Esophagus mucosa (tissue), 1 donor: ENCODE measurements around the gene MAST2. TPM values are rescaled to one million over a fixed set of nuclear protein-coding genes. Genes with fewer than 3 reads are reported as not detected.
"Not testable (repeated sequence)": the region's sequence is repeated elsewhere in the genome, so short reads cannot be mapped to it uniquely, and the experiment has no call there.

Experiments
- ATAC-seq: fragments of 200-7000 bp; cut with Tn5 transposase; one replicate; pipeline ENCODE4 v1.9.1; 2020
- total RNA-seq: library from RNA; stranded (reverse); gene quantifications from one replicate; pipeline ENCODE4 v1.2.4, GENCODE V29; 2023
- donor health status: DM: yes; HTN: yes; CAD: no.

MAST2 gene
- total RNA-seq, 1 donor from 2014 or later, result 8.4 TPM

DNA sequence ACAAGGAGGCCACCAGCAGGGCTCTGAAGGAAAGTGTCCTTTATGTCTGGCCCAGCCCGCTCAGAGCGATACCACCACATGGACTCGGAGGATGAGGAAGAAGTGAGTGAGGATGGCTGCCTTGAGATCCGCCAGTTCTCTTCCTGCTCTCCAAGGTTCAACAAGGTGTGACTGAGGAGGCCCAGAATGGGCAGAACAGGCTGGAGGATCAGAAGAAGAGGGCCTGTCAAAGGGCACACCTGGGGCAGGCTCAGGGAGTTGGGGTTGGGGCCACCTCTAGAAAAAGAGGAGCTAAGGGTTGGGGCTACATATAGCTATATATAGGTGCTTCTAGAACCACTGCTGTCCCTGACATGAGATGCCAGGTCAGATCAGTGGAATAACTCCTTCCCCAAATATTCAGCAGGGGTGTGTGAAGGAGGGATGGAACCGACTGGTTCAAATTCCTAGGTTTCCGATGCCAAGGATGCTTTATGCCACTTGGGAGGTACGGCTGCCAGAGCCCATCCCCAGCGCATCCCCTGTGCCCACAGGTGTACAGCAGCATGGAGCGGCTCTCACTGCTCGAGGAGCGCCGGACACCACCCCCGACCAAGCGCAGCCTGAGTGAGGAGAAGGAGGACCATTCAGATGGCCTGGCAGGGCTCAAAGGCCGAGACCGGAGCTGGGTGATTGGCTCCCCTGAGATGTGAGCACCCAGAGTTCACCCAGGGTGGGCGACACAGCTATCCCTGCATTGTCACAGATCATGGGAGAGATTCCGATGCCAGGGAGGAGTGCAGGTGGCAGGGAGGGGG lies 226.9 kb downstream of the MAST2 start:
- no peak for ATAC-seq

- no peak for ATAC-seq
Measured at GRCh38 chr1:46030876-46031660, 227.7 kb downstream of the MAST2 start.

GRCh38 chr1:46034601-46035516 lies 231.4 kb downstream of the MAST2 start:
- no peak for ATAC-seq

GRCh38 chr1:46036894-46037839 lies 233.8 kb downstream of the MAST2 start:
- peak; percentile 75 for ATAC-seq

DNA sequence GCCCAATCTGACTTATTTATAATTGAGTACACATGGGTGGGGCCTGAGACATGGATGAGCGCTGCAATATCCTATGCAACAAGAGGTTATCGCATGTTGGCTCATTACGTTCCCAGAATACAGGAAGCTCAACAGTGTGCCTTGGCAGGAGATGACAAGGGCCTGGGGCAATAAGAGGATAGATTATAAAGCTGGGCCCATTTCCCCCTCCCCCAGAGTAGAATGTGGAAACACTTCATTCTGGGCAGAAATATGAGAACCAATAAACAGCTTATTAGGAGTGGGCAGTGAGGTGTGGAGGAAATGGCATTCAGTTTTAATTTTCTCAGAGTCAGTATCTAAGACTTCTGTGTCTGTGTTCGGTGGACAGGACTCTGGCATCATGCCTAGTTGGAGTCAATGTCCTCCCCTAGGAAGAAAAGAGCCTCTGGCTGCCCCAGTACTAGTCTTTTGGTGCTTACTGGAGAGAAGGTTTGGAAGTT lies 236.2 kb downstream of the MAST2 start:
- ATAC-seq, result peak; percentile 40

DNA sequence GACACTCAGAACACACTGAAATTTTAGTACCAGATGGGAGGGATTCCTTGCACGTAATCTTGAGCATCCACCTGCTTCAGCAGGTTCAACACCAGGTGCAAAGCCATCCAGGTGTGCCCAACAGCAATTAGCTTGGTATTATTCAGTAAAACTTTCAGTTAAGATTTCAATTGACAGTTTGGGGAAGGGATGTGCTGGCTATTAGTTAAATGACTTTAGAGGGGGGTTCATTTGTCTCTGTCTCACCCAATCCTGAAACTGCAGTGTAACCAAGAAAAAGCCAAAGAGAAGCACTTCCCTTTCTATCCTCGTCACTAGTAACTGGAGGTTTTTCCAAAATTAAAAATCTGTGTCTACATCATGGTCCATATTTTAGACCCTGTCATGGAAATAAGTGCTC lies 238.1 kb downstream of the MAST2 start:
- no peak for ATAC-seq

DNA sequence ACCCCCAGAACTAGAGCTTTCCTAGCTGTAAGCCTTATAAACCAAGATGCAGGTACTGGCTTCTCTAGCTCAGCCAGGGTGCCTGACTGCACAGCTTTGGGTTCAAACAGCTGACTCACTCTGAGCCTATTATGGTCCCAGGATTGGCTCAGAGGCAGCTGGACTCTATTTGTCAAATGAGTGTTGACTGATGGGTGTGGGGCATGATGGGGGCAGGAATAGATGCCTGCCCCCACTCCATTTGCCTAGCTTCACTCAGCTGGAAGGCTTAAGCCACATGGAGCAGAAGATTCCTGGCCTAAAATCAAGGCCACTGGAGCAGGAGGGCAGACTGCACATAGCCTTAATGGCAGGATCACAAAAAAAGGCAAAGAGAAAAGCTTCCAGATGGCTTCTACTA lies 238.6 kb downstream of the MAST2 start:
- ATAC-seq, result no peak

DNA sequence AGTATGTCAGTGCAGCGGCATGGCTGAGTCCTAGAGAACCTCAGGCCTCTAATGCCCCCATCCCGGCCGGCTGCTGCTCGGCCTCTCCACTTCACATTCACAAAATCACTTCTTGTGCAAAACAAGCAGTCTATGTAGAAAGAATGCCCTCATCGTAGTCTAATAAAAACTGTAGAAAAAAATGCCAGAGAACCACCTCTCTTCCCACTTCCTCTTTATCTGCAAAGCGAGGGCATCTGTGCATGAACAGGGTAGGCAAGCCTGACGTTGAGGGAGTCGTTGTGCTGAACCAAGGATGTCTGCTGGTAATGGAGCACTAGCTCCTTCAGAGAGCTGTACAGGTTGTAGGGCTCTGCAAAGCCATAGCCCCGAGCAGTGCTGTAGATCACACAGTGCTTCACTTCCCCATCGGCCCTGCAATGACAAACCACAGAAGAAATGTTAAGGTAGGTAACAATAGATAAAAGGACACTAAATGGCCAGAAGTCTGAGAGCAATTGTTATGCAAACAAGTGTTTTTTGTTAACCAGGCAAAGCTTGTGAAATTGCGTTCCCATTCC lies 240.1 kb downstream of the MAST2 start:
- peak; percentile 70 for ATAC-seq

DNA sequence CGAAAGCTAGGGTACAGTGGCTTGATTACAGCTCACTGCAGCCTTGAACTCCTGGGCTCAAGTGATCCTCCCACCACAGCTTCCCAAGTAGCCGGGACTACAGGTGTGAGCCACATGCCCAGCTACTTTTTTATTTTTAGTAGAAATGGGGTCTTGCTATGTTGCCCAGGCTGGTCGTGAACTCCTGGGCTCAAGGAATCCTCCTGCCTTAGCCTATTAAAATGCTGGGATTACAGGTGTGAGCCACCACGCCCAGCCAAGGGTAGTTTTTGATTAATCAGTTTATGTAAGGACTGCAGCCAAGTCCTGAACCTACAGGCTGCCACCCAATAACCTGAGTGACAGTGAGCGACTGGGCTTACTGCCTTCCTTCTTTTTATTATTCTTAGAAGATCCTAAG lies 240.7 kb downstream of the MAST2 start:
- ATAC-seq, result no peak

- no peak for ATAC-seq
Measured at GRCh38 chr1:46053734-46054133, 250.3 kb downstream of the MAST2 start.

DNA sequence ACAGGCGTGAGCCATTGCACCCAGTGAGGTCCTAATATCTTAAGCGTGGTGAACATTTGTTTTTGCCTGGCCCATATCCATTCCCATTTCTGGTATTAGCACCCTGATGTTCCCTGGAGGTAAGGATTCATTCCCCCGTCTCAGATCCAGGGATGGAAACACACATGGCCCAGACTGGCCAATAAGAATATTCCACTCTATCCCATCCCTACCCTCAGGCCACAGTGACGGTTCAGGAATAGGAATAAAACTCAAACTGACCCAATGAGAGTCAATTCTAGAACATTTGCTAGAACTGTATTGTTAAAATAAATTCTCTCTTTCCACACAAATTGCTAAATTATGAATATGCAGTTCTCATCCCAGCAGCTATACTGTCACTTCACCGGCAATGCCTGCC lies 252.9 kb downstream of the MAST2 start:
- no peak for ATAC-seq

- ATAC-seq, result not testable (repeated sequence)
Measured at GRCh38 chr1:46057215-46057614, 253.8 kb downstream of the MAST2 start.

- no peak for ATAC-seq
Measured at GRCh38 chr1:46057781-46058180, 254.4 kb downstream of the MAST2 start.

- no peak for ATAC-seq
Measured at GRCh38 chr1:46058936-46059335, 255.5 kb downstream of the MAST2 start.

DNA sequence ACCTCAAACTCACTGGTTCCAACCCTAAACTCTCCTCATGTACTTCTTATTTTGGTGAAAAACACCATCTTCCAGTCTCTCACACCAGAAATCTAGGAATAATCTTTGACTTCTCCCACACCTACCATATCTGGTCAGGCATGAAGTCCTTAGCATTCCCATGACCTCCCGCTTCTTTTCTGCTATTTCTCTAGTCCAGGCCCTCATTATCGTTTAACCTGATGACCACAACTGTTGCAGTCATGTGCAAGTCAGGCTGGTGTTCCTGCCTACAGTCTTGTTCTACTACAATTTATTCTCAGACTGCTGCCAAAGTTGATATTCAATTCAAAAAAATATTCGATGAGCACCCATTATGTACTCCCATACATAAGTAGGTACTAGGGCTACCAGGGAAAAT lies 257.7 kb downstream of the MAST2 start:
- no peak for ATAC-seq

- ATAC-seq, result no peak
Measured at GRCh38 chr1:46062651-46063319, 259.4 kb downstream of the MAST2 start.

DNA sequence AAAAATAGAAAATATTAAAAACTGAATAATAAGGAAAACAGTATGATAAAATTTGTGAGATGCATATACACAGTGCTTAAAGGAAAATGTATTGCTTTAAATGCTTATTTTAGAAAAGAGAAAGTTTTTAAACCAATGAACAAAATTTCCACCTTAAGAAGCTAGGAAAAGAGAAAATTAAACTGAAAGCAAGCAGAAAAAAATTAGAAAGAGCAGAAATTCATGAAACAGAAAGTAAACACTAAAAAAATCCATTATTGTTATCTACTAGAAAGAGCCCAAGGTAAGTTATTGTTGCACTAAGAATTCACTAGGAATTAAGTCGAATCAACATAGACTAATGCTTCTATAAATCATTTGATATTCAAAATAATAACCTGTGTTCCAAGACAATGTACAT lies 261.3 kb downstream of the MAST2 start:
- ATAC-seq, result no peak

GRCh38 chr1:46065405-46065804 lies 262.0 kb downstream of the MAST2 start:
- peak; percentile 45 for ATAC-seq

- no peak for ATAC-seq
Measured at GRCh38 chr1:46067652-46068051, 264.2 kb downstream of the MAST2 start.

DNA sequence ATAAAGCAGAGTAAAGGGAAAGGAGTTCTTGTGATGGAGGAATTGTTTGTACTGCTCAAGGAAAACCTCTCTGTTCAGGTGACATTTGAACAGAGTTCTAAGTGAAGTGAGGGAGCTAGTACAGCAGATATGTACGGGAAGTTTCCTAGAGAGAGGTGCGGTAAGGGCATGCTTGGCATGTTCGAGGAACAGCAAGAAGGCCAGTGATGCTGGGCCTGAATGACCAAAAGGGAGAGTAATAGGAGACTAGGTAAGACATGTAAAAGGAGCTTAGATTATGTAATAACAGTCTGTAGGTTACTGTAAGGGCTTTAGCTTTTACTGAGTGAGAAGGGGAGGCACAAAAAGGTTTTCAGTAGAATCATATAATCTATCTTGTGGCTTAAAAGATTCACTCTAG lies 265.1 kb downstream of the MAST2 start:
- no peak for ATAC-seq
